ENCODE data around the gene TLK1.
"Not testable (repeated sequence)": the region's sequence is repeated elsewhere in the genome, so short reads cannot be mapped to it uniquely, and the experiment has no call there.

Gene TLK1

GRCh38 chr2:171081649-171082111 is 79.0 kb downstream of the TLK1 start:
- no peak for DNase-seq (ENCODE audit: low read depth)

- no peak for DNase-seq (ENCODE audit: low read depth)
Measured at GRCh38 chr2:171080607-171081006, 80.1 kb downstream of the TLK1 start.

GRCh38 chr2:171076422-171076821 is 84.3 kb downstream of the TLK1 start:
- not testable (repeated sequence) for DNase-seq (ENCODE audit: low read depth)

- DNase-seq (ENCODE audit: low read depth) = no peak
Measured at GRCh38 chr2:171072164-171072563, 88.5 kb downstream of the TLK1 start.

- DNase-seq (ENCODE audit: low read depth) = no peak
Measured at GRCh38 chr2:171069286-171069956, 91.3 kb downstream of the TLK1 start.

- DNase-seq (ENCODE audit: low read depth) = no peak
Measured at GRCh38 chr2:171066110-171066509, 94.6 kb downstream of the TLK1 start.

- no peak for DNase-seq (ENCODE audit: low read depth)
Measured at GRCh38 chr2:171057575-171057974, 103.1 kb downstream of the TLK1 start.

GRCh38 chr2:171056307-171056706 is 104.4 kb downstream of the TLK1 start:
- peak; percentile 24 for DNase-seq (ENCODE audit: low read depth)

- DNase-seq (ENCODE audit: low read depth) = no peak
Measured at GRCh38 chr2:171049691-171050090, 111.0 kb downstream of the TLK1 start.

- no peak for DNase-seq (ENCODE audit: low read depth)
Measured at GRCh38 chr2:171046048-171046560, 114.6 kb downstream of the TLK1 start.

GRCh38 chr2:171044416-171044815 is 116.3 kb downstream of the TLK1 start:
- DNase-seq (ENCODE audit: low read depth) = no peak

- DNase-seq (ENCODE audit: low read depth) = no peak
Measured at GRCh38 chr2:171042253-171042969, 118.3 kb downstream of the TLK1 start.

GRCh38 chr2:171036532-171036931 is 124.2 kb downstream of the TLK1 start:
- no peak for DNase-seq (ENCODE audit: low read depth)

- no peak for DNase-seq (ENCODE audit: low read depth)
Measured at GRCh38 chr2:171034315-171034714, 126.4 kb downstream of the TLK1 start.

- no peak for DNase-seq (ENCODE audit: low read depth)
Measured at GRCh38 chr2:171025214-171025613, 135.5 kb downstream of the TLK1 start.

- no peak for DNase-seq (ENCODE audit: low read depth)
Measured at GRCh38 chr2:171018522-171018921, 142.2 kb downstream of the TLK1 start.

GRCh38 chr2:171016125-171016524 is 144.6 kb downstream of the TLK1 start:
- DNase-seq (ENCODE audit: low read depth) = no peak

GRCh38 chr2:171013851-171014250 is 146.8 kb downstream of the TLK1 start:
- no peak for DNase-seq (ENCODE audit: low read depth)

- no peak for DNase-seq (ENCODE audit: low read depth)
Measured at GRCh38 chr2:171009386-171009785, 151.3 kb downstream of the TLK1 start.

- DNase-seq (ENCODE audit: low read depth) = no peak
Measured at GRCh38 chr2:171008550-171009205, 152.0 kb downstream of the TLK1 start.

GRCh38 chr2:171004833-171005232 is 155.9 kb downstream of the TLK1 start:
- no peak for DNase-seq (ENCODE audit: low read depth)

GRCh38 chr2:171004363-171004762 is 156.3 kb downstream of the TLK1 start:
- no peak for DNase-seq (ENCODE audit: low read depth)

GRCh38 chr2:170999654-171000053 is 161.0 kb downstream of the TLK1 start:
- DNase-seq (ENCODE audit: low read depth) = no peak

Measured in non-pigmented ciliary epithelial cell (primary cell).